Spleen (tissue), 7 donors: ENCODE measurements around the gene PTPRN2.

Experiments
- CTCF ChIP-seq, 11 experiments: fragments of 200-600 bp in 7 of 11; fragments of 450-650 bp in 4 of 11; sonication (generic) in 4 of 11; IDR thresholded peaks in 8 of 11; conservative IDR thresholded peaks in 3 of 11; 1 replicate in 7 of 11; 2 replicates in 4 of 11; pipeline versions ENCODE4 v1.4.0 to v1.8.0; 2016 to 2021; ENCODE audit warnings: antibody characterized with exemption in 11 of 11, inconsistent platforms in 4 of 11, mild to moderate bottlenecking in 1 of 11
- POLR2A ChIP-seq, 3 donors: fragments of 450-650 bp; IDR thresholded peaks; one replicate each; pipeline ENCODE4 v1.5.1; 2017; ENCODE audit warnings: antibody characterized with exemption in 3 of 3, mild to moderate bottlenecking in 1 of 3
- donor health status: DM: no; HTN: no; CAD: no; lungs with moderate emphysema.
- donor health status: DM: no; HTN: no; CAD: no.
- donor health status: DM: no; HTN: no; CAD: no.

GRCh38 chr7:158029509-158029908 lies 558.1 kb downstream of the PTPRN2 start:
- TF ChIP-seq CTCF (IDR thresholded peaks at IDR 0.05 in 8 of 11, conservative IDR thresholded peaks at IDR 0.05 in 3 of 11) (no peak), POLR2A (IDR thresholded peaks at IDR 0.05) (no peak)
